Measurements from ENCODE around the gene TUBA3E.
"Not testable (repeated sequence)": the region's sequence is repeated elsewhere in the genome, so short reads cannot be mapped to it uniquely, and the experiment has no call there.

GRCh38 chr2:130228005-130228404 lies 29.8 kb upstream of the TUBA3E start:
- not testable (repeated sequence) for TF ChIP-seq TAF1 (IDR thresholded peaks at IDR 0.05; ENCODE audit: borderline replicate concordance, low read depth, low read length); POLR2AphosphoS5 (IDR thresholded peaks at IDR 0.05; ENCODE audit: low read depth, low read length); POLR2A (IDR thresholded peaks at IDR 0.05; ENCODE audit: low read depth, low read length)
